T1000 (cell line): ENCODE results near the gene CSE1L.
"Not testable (repeated sequence)": the region's sequence is repeated elsewhere in the genome, so short reads cannot be mapped to it uniquely, and the experiment has no call there.

ENCODE experiments used
- DNase-seq: peaks from one replicate; lab custom pipeline; 2025; ENCODE audit warnings: mixed read lengths; lab: John Stamatoyannopoulos, UW

The CSE1L gene, protein sequence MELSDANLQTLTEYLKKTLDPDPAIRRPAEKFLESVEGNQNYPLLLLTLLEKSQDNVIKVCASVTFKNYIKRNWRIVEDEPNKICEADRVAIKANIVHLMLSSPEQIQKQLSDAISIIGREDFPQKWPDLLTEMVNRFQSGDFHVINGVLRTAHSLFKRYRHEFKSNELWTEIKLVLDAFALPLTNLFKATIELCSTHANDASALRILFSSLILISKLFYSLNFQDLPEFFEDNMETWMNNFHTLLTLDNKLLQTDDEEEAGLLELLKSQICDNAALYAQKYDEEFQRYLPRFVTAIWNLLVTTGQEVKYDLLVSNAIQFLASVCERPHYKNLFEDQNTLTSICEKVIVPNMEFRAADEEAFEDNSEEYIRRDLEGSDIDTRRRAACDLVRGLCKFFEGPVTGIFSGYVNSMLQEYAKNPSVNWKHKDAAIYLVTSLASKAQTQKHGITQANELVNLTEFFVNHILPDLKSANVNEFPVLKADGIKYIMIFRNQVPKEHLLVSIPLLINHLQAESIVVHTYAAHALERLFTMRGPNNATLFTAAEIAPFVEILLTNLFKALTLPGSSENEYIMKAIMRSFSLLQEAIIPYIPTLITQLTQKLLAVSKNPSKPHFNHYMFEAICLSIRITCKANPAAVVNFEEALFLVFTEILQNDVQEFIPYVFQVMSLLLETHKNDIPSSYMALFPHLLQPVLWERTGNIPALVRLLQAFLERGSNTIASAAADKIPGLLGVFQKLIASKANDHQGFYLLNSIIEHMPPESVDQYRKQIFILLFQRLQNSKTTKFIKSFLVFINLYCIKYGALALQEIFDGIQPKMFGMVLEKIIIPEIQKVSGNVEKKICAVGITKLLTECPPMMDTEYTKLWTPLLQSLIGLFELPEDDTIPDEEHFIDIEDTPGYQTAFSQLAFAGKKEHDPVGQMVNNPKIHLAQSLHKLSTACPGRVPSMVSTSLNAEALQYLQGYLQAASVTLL

DNA sequence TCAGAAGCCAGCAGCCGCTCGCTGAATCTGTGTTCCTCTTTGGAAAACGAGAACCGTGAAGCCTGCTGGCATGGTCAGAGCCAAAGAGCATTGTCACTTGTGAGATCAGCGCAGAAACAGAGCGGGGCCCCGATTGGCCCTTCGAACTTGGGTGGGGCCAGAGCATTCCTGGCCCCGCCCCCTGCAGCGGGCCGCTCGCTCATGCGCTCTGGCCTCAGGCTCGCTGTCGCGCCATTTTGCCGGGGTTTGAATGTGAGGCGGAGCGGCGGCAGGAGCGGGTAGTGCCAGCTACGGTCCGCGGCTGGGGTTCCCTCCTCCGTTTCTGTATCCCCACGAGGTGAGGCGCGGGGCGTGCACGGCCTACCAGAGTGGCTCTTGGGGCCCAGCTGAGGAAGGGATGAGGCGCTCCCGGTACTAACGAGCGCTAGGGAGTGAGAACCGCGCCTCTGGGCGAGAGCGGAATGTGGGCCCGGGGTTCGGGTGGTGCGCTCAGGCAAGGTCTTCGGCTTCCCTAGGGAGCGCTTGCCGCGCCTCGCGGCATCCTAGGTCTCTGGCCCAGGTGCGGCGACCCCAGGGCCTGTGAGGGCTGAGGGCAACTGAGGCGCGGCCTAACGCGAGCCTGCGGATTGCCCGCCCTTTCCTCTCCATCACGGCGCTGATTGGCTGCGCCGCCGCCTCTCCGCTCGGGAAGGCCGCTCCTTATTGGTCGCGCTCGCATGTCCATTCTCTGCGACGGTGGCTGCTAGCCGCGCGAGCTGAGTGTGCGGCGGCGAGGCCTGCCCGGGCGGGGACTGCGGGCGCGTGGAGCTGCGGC lies at the start of gene CSE1L:
Gene CSE1L (plus strand): TSS at position 226 of the 814 bp plus-strand sequence. CDS start 12,152 bp downstream, outside the sequence.
- peak; percentile 98 for DNase-seq

DNA sequence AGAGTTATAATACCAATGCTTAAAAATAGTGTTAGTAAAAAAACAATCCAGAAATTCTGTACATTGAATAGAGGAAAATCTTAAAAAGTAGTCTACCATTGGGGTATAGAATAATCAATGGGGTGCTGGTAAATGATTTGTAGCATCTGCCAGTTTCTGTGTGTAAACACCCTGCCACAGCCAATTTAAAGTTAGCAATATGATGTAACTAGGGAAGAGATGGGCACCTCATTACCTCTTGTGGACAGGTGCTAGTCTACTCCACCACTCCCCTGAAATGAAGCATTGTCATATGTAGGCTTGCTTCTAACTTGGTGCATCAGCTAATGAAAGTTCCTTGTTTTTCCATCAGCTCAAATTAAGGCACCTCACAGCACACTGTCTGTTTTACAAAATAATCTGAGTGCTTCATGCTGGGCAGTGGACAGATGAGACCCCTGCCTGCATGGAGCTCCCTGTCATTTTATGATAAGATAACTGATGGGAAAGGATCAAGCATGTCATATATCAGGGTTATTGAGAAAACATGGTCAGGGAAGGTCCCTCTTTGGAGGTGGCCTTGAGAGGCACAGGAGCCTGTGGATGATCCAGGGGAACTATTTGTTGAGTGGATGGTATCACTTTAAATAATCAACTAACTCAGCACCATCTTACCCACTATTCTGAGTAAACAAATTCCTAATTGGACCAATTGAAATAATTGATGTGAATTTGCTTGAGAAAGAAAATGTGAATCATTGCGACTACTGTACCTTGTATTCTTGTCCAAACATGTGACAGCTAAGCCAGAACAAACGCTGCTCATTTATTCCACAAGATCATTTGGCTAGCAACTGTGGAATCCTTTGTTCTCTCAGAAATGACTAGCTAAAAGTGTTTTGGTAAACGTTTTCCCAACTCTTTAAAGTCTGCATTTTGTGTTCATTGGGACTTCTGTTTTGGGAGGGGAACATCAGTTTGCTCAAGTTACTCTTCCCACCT lies 45.9 kb upstream of the CSE1L start:
- no peak for DNase-seq

DNA sequence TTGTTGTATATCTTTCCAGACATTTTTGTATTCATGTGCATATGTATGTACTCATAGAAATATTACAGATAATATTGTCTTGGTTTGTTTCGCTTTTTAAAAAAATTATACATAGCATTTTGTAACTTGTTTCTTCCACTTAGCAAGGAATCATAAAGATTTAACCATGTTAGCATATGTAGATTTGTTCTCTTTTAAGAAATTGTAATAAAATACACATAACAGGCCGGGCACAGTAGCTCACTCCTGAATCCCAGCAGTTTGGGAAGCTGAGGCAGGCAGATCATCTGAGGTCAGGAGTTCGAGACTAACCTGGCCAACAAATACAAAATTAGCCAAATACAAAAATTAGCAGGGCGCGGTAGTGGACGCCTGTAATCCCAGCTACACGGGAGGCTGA lies 44.4 kb upstream of the CSE1L start:
- no peak for DNase-seq

DNA sequence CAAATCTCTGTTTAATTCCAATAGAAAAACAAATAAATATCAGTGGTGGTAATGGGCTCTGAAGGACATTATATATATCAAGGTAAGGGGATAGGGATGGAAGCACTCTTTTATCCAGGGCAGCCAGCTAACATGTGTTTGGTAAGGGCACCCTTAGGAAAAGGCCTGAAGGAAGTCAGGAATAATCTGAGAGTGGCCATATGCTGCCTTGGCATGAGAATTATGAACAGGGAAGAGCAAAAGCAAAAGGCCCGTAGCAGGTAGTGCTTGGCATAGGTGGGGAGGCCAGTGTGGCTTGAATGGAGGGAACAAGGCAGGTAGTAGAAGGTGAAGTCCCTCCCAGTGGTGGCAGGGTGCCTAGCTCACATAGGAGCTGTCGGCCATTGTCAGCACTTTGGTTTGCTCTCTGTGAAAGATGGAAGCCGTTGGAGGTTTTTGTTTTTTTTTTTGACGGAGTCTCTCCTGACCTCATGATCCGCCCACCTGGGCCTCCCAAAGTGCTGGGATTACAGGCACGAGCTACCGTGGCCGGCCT lies 39.6 kb upstream of the CSE1L start:
- DNase-seq = no peak

DNA sequence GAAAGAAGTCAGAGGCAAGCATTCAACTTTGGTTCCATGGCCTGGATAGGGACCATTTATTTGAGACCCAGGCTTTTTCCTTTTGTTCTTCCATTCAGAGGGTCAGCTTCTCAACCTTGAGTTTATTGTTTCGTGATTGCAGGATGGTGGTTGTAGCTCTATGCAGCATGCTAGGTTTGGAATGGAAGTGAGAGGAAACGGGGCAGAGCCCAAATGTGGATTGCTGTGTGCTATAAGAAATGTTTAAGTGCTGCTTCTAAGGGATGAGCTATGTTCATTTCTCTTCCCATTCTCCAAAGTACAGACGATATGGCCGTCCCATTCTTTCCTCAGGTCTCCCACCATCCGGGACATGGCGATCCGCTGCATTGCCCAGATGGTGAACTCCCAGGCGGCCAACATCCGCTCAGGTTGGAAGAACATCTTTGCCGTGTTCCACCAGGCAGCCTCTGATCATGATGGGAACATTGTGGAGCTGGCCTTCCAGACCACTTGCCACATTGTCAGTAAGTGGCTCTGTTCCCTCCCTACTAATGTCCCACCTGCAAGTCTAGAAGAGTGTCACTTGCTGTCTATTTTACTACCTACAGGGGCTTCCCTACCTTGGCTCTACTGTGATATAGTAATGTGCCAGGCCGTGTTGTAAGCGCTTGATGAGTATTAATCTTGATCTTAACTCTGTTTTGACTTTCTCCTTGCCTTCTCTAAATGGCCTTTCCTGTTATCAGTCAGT lies 36.0 kb upstream of the CSE1L start:
- no peak for DNase-seq

DNA sequence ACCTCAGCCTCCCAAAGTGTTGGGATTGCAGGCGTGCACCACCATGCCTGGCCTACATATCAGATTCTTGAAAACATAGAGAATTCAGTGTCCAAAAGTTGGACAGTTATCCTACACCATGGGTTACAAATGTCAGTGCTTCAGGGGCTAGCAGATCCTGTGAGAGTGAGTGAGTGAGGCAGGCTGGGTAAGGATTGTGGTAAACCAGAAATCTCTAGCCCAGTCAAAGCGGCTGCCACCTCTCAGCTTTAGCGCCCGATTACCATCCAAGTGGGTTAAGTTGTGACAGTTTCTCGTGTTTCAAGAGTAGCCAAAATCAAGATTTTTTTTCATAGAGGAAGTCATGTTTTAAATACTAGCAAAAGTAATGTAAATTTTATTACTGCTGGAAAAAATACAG lies 21.9 kb upstream of the CSE1L start:
- DNase-seq = no peak

DNA sequence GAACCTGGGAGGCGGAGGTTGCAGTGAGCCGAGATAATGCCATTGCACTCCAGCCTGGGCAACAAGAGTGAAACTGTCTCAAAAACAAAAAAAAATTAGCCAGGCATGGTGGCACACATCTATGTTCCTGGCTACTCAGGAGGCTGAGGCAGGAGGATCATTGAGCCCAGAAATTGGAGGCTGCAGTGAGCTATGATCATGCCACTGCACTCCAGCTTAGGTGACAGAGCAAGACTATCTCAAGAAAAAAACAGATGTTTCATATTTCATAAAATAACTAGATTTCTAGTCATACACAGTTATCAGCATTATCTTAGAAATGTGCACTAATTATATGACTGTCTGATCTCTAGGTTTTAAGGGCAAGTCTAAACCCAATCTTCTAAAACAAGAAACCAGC lies 17.9 kb upstream of the CSE1L start:
- DNase-seq = not testable (repeated sequence)

DNA sequence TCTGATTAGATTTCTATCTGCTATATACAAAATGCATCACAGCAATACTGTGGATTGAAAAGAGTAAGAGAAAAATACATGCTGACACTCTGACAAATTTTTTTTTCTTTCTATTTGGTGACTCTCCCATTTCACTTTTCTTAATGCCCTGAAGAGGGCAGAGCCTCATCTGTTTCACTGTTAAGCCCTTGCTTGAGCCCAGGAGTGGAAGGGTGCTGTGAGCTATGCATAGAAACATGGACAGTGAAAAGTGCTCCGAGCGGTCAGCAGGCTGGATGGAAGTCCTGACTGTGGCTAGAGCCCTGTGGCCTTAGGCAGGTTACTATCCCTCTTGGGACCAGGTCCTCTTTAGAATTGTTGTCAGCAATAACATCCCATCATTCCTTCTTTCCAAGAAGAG lies 17.4 kb upstream of the CSE1L start:
- DNase-seq = no peak

DNA sequence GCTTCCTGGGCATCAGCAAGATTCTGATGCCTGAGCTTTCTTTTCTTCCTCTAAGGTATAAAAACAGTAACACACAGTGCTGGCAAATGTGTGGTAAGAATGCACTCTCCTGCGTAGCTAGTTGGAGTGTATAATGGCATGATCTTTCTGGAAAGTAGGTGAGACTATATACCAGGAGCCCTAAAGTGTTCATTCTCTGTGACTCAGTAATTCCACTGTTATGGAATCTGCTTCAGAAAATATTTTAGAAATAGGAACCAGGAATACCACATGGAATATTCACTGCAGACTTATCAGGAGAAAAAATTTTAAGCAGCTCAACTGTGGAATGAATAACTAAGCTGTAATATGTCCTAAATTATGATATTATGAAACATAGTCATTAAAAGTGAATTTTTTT lies 16.9 kb upstream of the CSE1L start:
- DNase-seq = no peak

DNA sequence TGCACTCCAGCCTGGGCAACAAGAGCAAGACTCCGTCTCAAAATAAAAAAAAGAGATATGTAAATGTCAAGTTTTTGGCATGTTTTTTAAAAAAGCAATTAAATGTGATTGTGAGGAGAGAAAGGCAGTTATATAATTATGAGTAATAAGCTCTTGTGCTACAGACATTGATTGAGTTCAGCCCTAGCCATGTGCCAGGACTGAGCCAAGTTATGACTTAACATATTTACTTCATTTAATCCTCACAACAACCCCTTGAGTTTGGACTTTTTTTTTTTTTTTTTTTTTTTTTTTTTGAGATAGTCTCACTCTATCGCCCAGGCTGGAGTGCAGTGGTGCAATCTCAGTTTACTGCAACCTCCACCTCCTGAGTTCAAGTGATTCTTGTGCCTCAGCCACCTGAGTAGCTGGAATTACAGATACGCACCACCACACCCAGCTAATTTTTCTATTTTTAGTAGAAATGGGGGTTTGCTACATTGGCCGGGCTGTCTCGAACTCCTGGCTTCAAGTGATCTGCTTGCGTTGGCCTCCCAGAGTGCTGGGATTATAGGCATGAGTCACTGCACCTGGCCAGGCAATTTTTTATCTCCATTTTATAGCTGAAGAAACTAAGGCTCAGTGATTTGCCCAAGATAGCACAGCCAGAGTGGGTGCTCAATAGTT lies 15.0 kb upstream of the CSE1L start:
- no peak for DNase-seq

DNA sequence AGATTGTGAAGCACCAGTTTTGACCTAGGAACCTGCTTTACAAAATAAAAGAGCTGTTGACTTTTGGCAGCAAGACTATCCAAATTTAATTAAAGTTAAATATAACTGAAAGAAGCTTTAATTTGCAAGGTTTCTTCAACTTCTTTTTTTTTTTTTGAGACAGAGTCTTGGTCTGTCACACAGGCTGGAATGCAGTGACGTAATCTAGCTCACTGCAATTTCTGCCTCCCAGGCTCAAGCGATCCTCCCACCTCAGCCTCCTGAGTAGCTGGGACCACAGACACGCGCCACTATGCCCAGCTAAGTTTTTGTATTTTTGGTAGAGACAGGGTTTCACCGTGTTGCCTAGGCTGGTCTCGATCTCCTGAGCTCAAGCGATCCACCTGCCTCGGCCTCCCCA lies 13.7 kb upstream of the CSE1L start:
- no peak for DNase-seq

DNA sequence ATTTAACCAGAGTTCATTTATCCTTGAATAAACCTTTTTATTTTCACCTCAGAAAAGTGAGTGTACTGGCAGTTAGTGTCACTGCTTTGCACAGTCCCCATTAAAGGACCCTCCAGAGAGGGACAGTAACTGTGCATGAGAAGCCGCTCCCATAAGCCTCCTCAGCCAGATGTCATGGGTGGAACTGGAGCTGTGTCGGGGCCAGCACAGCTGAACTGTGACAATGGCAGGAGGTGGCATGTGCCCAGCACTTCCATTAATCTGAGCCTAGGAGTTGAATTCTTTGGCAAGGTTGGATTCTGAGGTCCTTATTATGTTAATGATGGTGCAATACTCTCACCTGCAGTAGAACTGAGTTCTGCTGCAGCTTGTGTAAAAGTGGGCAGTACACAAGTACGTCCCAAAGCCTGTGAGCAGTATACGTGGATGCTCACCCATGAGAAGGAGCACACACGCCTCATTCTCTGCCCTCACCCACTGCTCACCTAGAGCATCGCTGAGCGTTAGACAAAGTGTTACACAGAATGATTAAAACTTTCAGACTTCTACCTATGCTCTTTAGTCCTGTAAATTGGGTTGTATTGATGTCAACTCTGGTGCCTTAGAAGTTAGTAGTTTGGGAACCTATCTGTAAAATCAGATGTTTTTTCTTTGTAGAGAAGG lies 11.9 kb upstream of the CSE1L start:
- DNase-seq = no peak

DNA sequence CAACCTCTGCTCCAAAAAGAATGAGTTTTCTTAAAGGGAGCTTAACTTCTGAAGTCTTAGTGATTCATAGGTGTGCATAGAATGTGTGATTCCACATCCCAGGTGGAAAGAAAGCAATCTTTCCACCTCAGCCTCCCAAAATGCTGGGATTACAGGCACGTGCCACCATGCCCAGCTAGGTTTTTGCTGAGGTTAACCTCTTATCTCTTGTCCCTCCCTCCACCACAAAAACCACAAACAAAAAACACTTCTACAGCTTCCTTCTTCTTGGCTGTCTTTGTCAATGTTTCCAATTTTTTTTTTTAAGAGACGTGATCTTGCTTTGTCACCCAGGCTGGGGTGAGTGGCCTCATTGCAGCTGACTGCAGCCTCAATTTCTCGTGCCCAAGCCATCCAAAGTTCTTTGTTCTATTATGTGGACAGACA lies 8.1 kb upstream of the CSE1L start:
- no peak for DNase-seq

DNA sequence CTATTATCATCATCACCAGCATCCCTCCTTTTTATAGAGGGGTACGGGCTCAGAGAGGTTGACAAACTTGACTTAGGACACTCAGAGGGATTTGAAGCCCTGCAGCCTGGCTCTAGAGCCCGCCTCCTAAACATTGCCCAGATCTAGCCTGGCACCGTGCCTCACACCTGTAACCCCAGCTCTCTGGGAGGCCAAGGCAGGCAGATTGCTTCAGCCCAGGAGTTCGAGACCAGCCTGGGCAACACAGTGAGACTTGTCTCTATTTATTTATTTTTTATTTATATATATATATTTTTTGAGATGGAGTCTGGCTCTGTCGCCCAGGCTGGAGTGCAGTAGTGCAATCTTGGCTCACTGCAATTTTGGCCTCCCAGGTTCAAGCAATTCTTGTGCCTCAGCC lies 6.3 kb upstream of the CSE1L start:
- DNase-seq = no peak

DNA sequence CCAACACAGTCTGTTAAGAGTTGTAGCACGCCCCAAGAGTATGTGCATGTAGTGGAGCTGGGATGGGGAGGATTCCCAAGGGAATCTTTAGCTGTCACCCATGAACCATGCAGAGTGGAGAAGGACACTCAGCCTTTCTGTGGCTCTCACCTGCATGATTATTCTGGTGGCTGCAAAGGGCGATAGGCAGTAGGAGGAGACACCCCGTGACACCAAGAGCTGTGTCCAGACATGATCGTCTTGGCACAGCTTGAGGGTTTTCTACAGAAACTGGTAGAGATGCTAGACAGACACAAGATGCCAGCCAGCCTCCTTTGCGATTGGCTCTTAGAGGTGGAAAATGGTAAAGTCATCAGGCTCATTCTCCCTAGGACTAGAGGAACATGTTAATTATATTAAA lies 3.1 kb upstream of the CSE1L start:
- no peak for DNase-seq

DNA sequence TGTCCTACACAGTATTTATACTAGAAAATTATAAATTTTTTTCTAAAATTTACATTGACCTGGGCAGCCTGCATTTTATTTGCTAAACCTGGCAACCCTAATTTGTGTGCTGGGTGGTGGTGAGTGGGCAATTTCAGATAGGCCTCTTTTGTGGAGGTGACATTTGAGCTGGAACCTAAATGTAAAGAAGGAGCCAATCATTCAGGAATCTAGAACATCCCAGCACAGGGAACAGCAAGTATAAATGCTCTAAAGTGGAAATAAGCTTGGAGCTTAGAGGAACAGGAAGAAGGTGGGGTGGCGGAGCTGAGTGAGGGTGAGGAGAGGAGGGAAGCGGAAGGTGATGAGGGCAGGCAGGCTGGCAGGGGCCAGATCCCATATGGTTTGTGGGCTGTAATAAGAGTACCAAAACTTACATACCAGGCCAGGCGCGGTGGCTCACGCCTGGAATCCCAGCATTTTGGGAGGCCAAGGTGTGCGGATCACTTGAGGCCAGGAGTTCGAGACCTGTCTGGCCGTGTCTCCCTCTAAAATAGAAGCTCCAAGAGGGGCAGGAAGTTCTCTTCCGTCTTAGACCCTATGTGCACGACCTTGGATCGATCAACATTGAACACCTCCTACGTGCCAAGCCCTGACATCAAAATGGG lies 549 bp upstream of the CSE1L start:
- no peak for DNase-seq

DNA sequence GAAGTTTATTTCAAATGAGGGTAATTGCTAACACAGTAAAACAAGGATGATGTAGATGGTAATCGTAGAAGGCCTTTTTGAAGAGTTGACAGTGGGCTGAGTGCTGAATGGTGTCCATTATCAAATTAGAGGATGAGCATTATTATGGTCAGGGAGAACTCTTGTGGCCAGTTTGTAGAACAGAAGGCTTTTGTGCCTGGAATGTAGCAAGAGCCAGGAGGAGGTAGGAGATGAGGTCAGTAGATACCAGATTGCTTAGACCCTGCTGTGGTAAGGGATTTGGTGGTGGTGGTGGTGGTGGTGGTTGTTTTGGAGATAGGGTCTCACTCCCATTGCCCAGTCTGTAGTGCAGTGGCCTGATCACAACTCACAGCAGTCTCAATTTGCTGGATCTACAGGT lies 6.2 kb downstream of the CSE1L start:
- no peak for DNase-seq

DNA sequence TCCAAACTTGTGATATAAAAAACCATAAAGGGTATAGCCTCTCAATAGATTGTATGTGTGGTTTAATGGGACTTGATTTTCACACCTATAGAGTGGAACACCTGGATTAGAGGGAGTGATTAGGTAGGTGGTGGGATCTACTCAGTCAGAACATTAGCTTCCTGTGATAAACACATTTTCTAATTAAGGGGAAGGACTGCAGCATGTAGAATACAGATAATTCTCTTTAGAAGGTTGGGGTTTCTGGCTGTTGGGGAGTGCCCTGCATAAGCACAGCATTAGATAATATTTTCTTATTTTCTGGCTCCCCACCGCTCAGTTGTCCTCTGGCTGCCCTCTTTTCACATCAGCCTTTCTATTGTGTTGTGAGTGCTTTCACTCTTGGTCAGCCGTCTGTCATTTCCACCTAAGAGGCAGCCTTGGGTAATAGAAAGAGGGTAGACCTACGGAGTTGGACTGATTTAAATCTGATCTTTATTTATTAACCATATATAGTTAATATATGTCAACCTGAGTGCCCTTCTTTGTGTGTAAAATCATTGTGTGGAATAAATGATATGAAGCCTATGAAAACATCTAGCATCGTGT lies 8.0 kb downstream of the CSE1L start:
- DNase-seq = no peak
